HL-60 (cell line): ENCODE measurements around the gene WWOX.

Experiments
- CTCF ChIP-seq: IDR thresholded peaks from one replicate; pipeline ENCODE4 v1.5.1; 2011; ENCODE audit warnings: low read length, control low read depth, inconsistent platforms; ENCODE audit not compliant: insufficient read depth
- GABPA ChIP-seq: IDR thresholded peaks from 2 replicates; pipeline ENCODE4 v1.6.1; 2012; ENCODE audit warnings: low read depth
- POLR2AphosphoS5 ChIP-seq: IDR thresholded peaks from 2 replicates; pipeline ENCODE4 v1.6.1; 2012; ENCODE audit warnings: low read depth
- REST ChIP-seq: IDR thresholded peaks from 2 replicates; pipeline ENCODE4 v1.6.1; 2012; ENCODE audit warnings: low read depth; ENCODE audit not compliant: insufficient replicate concordance

- TF ChIP-seq CTCF (no peak), POLR2AphosphoS5 (no peak), REST (no peak), GABPA (no peak)
These were observed 1153.7 kb downstream of the WWOX start for GRCh38 chr16:79253100-79253631.
